AG09319 (cell line): Measurements from ENCODE around the gene OR2M5.

Source experiments
- DNase-seq: peaks from one replicate; pipeline ENCODE4 v3.0.0-alpha.2; 2010; ENCODE audit warnings: low read depth; ENCODE audit errors: extremely low read depth
- TF ChIP-seq, protein P1 (sequence below): IDR thresholded peaks from 2 replicates; pipeline ENCODE4 v1.5.1; 2011; ENCODE audit warnings: low read depth, mild to moderate bottlenecking, inconsistent platforms, low read length, moderate library complexity

OR2M5 gene

GRCh38 chr1:248140846-248141245 is 4.1 kb upstream of the OR2M5 start:
- no peak for DNase-seq
- TF ChIP-seq, protein P1, sequence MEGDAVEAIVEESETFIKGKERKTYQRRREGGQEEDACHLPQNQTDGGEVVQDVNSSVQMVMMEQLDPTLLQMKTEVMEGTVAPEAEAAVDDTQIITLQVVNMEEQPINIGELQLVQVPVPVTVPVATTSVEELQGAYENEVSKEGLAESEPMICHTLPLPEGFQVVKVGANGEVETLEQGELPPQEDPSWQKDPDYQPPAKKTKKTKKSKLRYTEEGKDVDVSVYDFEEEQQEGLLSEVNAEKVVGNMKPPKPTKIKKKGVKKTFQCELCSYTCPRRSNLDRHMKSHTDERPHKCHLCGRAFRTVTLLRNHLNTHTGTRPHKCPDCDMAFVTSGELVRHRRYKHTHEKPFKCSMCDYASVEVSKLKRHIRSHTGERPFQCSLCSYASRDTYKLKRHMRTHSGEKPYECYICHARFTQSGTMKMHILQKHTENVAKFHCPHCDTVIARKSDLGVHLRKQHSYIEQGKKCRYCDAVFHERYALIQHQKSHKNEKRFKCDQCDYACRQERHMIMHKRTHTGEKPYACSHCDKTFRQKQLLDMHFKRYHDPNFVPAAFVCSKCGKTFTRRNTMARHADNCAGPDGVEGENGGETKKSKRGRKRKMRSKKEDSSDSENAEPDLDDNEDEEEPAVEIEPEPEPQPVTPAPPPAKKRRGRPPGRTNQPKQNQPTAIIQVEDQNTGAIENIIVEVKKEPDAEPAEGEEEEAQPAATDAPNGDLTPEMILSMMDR, result no peak

DNA sequence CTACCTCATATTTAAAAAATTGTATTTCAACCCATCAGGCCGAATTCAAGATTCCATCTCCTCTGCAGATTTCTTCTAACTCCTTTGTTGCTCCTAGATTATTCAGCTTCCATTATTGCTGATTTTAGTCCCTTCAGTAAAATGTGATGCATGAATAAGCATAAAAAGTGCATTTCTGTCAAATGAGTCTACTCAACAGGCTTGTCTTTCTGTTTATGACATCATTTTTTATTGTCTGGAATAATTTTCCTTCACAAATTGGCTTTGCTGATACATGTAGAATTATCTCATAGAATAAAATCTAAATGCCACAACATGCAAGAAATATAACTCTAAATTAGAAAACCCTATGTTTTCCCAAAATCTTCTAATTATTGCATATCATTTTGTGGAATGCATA is 1.6 kb upstream of the OR2M5 start:
- TF ChIP-seq, protein P1, result no peak
- DNase-seq, result no peak

DNA sequence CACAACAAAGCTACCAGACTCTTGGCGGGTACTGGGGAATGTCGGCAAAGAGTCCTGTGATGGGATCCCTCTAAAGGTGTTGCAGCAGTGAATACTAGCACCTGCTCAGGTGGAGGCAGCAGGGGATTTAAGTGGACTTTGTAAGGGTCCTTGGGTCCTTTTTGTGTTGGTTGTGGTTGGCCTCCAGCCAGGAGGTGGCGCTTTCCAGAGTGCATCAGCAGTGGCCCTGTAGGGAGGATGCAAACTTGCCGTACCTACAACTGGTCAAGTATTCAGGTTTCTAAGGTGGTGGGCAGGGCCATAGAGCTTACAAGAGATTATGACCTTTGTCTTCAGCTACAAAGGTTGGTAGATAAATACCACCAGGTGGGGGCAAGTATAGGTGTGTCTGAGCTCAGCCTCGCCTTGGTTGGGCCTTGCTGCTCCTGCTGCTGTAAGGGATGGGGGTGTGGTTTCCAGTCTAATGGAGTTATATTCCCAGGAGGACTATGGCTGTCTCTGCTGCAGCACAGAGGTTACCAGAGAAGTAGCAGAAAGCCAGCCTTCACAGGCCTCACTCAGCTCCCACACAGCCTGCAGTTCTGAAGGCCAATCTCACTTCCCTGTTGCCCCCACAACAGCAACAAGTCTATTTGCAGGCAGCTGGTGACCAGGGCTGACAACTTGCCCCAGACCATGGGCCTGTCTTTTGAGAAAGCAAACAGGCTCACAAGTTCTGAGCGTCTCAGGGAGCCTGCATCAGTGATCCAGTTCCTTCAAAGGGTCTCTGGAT is 7.3 kb downstream of the OR2M5 start:
- no peak for DNase-seq
- TF ChIP-seq, protein P1, result no peak

DNA sequence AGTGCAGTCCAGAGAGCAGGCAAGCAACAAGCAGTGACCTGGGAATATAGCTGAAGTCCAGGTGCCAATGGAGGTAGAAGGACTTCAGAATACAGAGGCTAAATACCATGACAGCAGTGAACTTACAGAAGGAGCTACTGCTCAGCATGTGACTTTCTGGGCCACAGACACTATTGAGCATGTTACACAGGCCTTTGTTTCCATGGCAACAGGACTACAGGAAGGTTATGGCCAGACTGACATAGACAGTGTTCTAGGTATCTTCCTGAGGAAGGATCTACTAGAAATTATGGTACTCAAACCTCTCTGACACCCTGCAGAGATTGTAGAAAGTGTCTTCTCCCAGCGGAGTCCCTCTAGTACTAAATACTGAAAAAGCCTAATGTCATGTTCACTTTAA is 11.0 kb downstream of the OR2M5 start:
- TF ChIP-seq, protein P1, result no peak
- DNase-seq, result no peak

DNA sequence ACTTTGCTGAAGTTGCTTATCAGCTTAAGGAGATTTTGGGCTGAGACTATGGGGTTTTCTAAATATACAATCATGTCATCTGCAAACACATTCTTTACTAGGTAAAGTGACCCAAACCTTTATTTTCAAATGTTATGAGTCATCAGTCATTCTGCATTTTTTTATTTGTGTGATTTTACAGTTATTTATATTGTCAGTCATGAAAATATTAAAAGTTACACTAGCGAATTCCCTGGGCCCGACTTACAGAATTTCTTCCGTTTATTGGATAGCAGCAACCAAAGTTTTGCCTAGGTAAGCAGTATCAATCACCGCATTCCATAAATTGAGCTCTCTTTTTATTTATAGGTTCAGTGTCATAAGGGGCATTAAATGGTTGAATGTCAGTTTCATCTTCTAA is 13.8 kb downstream of the OR2M5 start:
- DNase-seq, result no peak
- TF ChIP-seq, protein P1, result no peak

GRCh38 chr1:248164031-248164430 is 19.1 kb downstream of the OR2M5 start:
- no peak for DNase-seq
- TF ChIP-seq, protein P1, result no peak

DNA sequence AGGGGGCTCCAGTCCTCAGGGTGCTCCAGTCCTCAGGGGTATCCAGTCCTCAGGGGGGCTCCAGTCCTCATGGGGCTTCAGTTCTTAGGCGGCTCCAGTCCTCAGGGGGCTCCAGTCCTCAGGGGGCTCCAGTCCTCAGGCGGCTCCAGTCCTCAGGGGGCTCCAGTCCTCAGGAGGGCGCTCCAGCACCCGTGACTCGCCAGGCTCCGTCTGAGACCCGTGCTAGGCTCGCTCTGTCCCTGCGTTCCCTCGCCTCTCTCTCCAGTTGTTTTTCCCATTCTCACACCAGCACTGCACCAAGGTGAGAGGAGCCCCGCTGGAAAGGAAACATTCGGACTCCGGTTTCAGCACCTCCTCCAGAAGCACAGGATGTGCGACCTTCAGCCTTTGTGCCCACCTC is 20.2 kb downstream of the OR2M5 start:
- DNase-seq, result no peak
- TF ChIP-seq, protein P1, result no peak
